HEK293 (cell line): ENCODE measurements around the gene GPR161.
A peak's percentile ranks its signal among the peaks of the same experiment; 100 is the strongest.

Experiments
- ATF2 ChIP-seq: fragments of 450-650 bp; formaldehyde crosslinking; IDR thresholded peaks from 2 replicates; pipeline ENCODE4 v1.5.1; 2016; ENCODE audit warnings: missing biosample characterization, missing genetic modification characterization, low read depth
- CTCF ChIP-seq: fragments of 450-650 bp; formaldehyde crosslinking; IDR thresholded peaks from 2 replicates; pipeline ENCODE4 v1.5.1; 2016; ENCODE audit warnings: missing biosample characterization, missing genetic modification characterization
- KLF16 ChIP-seq: fragments of 450-650 bp; formaldehyde crosslinking; IDR thresholded peaks from 2 replicates; pipeline ENCODE4 v1.5.1; 2017; ENCODE audit warnings: missing biosample characterization, missing genetic modification characterization
- KLF9 ChIP-seq: fragments of 450-650 bp; formaldehyde crosslinking; IDR thresholded peaks from 2 replicates; pipeline ENCODE4 v1.5.1; 2016; ENCODE audit warnings: missing biosample characterization, missing genetic modification characterization, low read depth
- PRDM1 ChIP-seq: fragments of 450-650 bp; formaldehyde crosslinking; IDR thresholded peaks from 2 replicates; pipeline ENCODE4; 2016; ENCODE audit warnings: missing biosample characterization, missing genetic modification characterization
- PRDM2 ChIP-seq: fragments of 450-650 bp; formaldehyde crosslinking; IDR thresholded peaks from 2 replicates; pipeline ENCODE4 v1.5.1; 2016; ENCODE audit warnings: missing biosample characterization, missing genetic modification characterization, borderline replicate concordance
- SCRT1 ChIP-seq: fragments of 450-650 bp; formaldehyde crosslinking; IDR thresholded peaks from 2 replicates; pipeline ENCODE4 v1.5.1; 2016; ENCODE audit warnings: missing biosample characterization, missing genetic modification characterization, borderline replicate concordance
- TCF7L2 ChIP-seq: IDR thresholded peaks from 2 replicates; pipeline ENCODE4 v1.6.1; 2011; ENCODE audit warnings: low read depth, mild to moderate bottlenecking, inconsistent platforms, low read length, moderate library complexity, borderline replicate concordance
- ZBTB1 ChIP-seq: fragments of 450-650 bp; formaldehyde crosslinking; IDR thresholded peaks from 2 replicates; pipeline ENCODE4 v1.5.1; 2016; ENCODE audit warnings: missing biosample characterization, missing genetic modification characterization
- ZBTB48 ChIP-seq: fragments of 450-650 bp; formaldehyde crosslinking; IDR thresholded peaks from 2 replicates; pipeline ENCODE4 v1.5.1; 2016; ENCODE audit warnings: missing biosample characterization, missing genetic modification characterization
- ZNF155 ChIP-seq: fragments of 450-650 bp; formaldehyde crosslinking; IDR thresholded peaks from 2 replicates; pipeline ENCODE4 v1.5.1; 2016; ENCODE audit warnings: missing biosample characterization, missing genetic modification characterization
- ZNF211 ChIP-seq: fragments of 450-650 bp; formaldehyde crosslinking; IDR thresholded peaks from 2 replicates; pipeline ENCODE4 v1.5.1; 2016; ENCODE audit warnings: low read depth, missing biosample characterization, missing genetic modification characterization
- ZNF214 ChIP-seq: fragments of 450-650 bp; formaldehyde crosslinking; IDR thresholded peaks from 2 replicates; pipeline ENCODE4 v1.5.1; 2017; ENCODE audit warnings: missing biosample characterization, mild to moderate bottlenecking, missing genetic modification characterization, borderline replicate concordance
- ZNF266 ChIP-seq: fragments of 450-650 bp; formaldehyde crosslinking; IDR thresholded peaks from 2 replicates; pipeline ENCODE4 v1.5.1; 2016; ENCODE audit warnings: missing biosample characterization, missing genetic modification characterization, low read depth
- ZNF366 ChIP-seq: fragments of 450-650 bp; formaldehyde crosslinking; conservative IDR thresholded peaks from 2 replicates; pipeline ENCODE4 v1.5.1; 2016; ENCODE audit warnings: missing biosample characterization, missing genetic modification characterization
- ZNF426 ChIP-seq: fragments of 450-650 bp; formaldehyde crosslinking; IDR thresholded peaks from 2 replicates; pipeline ENCODE4 v1.5.1; 2017; ENCODE audit warnings: missing biosample characterization, missing genetic modification characterization, mild to moderate bottlenecking, inconsistent platforms, moderate library complexity
- ZNF654 ChIP-seq: fragments of 450-650 bp; formaldehyde crosslinking; IDR thresholded peaks from 2 replicates; pipeline ENCODE4 v1.5.1; 2016; ENCODE audit warnings: low read depth, missing biosample characterization, missing genetic modification characterization
- ZNF658 ChIP-seq: fragments of 450-650 bp; formaldehyde crosslinking; IDR thresholded peaks from 2 replicates; pipeline ENCODE4; 2016; ENCODE audit warnings: missing biosample characterization, missing genetic modification characterization
- ZNF660 ChIP-seq: fragments of 450-650 bp; IDR thresholded peaks from 2 replicates; pipeline ENCODE4 v1.5.1; 2018; ENCODE audit warnings: missing biosample characterization, mild to moderate bottlenecking, missing genetic modification characterization
- TF ChIP-seq, protein P1 (sequence below): fragments of 450-650 bp; IDR thresholded peaks from 2 replicates; pipeline ENCODE4 v1.5.1; 2018; ENCODE audit warnings: missing biosample characterization, missing genetic modification characterization
- TF ChIP-seq, protein P2 (sequence below): fragments of 450-650 bp; formaldehyde crosslinking; IDR thresholded peaks from 2 replicates; pipeline ENCODE4 v1.5.1; 2016; ENCODE audit warnings: missing biosample characterization, missing genetic modification characterization
- TF ChIP-seq, protein P3 (sequence below): fragments of 450-650 bp; formaldehyde crosslinking; IDR thresholded peaks from 2 replicates; pipeline ENCODE4 v1.5.0; 2017; ENCODE audit warnings: missing biosample characterization, missing genetic modification characterization, borderline replicate concordance

GPR161 gene

GRCh38 chr1:168178638-168179437 is 42.1 kb upstream of the GPR161 start, which contains the start of gene TIPRL (continued):
- TF ChIP-seq PRDM2 (no peak), ZNF266 (tag by site-specific recombination) (no peak), ZNF214 (tag by site-specific recombination) (no peak), ATF2 (peak; percentile 100), TCF7L2 (no peak), PRDM1 (tag by site-specific recombination) (peak; percentile 87), SCRT1 (tag by site-specific recombination) (peak; percentile 92), ZBTB1 (no peak), ZNF426 (tag by site-specific recombination) (no peak), KLF9 (tag by site-specific recombination) (peak; percentile 94), ZNF211 (no peak), ZNF660 (tag by site-specific recombination) (peak; percentile 85; the same call in 1 of the 2 replicates), ZNF155 (no peak), ZNF658 (tag by site-specific recombination) (no peak), ZBTB48 (tag by site-specific recombination) (peak; percentile 94), KLF16 (tag by site-specific recombination) (peak; percentile 64), CTCF (tag by site-specific recombination) (peak; percentile 97), ZNF654 (tag by site-specific recombination) (no peak), ZNF366 (tag by site-specific recombination) (peak; percentile 100)
- TF ChIP-seq, protein P1, sequence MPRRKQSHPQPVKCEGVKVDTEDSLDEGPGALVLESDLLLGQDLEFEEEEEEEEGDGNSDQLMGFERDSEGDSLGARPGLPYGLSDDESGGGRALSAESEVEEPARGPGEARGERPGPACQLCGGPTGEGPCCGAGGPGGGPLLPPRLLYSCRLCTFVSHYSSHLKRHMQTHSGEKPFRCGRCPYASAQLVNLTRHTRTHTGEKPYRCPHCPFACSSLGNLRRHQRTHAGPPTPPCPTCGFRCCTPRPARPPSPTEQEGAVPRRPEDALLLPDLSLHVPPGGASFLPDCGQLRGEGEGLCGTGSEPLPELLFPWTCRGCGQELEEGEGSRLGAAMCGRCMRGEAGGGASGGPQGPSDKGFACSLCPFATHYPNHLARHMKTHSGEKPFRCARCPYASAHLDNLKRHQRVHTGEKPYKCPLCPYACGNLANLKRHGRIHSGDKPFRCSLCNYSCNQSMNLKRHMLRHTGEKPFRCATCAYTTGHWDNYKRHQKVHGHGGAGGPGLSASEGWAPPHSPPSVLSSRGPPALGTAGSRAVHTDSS (tag by site-specific recombination), result no peak
- TF ChIP-seq, protein P2, sequence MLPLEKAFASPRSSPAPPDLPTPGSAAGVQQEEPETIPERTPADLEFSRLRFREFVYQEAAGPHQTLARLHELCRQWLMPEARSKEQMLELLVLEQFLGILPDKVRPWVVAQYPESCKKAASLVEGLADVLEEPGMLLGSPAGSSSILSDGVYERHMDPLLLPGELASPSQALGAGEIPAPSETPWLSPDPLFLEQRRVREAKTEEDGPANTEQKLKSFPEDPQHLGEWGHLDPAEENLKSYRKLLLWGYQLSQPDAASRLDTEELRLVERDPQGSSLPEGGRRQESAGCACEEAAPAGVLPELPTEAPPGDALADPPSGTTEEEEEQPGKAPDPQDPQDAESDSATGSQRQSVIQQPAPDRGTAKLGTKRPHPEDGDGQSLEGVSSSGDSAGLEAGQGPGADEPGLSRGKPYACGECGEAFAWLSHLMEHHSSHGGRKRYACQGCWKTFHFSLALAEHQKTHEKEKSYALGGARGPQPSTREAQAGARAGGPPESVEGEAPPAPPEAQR (tag by site-specific recombination), result no peak
- TF ChIP-seq, protein P3, sequence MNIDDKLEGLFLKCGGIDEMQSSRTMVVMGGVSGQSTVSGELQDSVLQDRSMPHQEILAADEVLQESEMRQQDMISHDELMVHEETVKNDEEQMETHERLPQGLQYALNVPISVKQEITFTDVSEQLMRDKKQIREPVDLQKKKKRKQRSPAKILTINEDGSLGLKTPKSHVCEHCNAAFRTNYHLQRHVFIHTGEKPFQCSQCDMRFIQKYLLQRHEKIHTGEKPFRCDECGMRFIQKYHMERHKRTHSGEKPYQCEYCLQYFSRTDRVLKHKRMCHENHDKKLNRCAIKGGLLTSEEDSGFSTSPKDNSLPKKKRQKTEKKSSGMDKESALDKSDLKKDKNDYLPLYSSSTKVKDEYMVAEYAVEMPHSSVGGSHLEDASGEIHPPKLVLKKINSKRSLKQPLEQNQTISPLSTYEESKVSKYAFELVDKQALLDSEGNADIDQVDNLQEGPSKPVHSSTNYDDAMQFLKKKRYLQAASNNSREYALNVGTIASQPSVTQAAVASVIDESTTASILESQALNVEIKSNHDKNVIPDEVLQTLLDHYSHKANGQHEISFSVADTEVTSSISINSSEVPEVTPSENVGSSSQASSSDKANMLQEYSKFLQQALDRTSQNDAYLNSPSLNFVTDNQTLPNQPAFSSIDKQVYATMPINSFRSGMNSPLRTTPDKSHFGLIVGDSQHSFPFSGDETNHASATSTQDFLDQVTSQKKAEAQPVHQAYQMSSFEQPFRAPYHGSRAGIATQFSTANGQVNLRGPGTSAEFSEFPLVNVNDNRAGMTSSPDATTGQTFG (tag by site-specific recombination), result no peak; the same call in 1 of the 2 replicates
